Activated T-cell treated with anti-CD3 and anti-CD28 coated beads, Interleukin-2, amount 50 U/mL, for 1 hour (primary cell): ENCODE results near the gene ETFA.

Experiments
- DNase-seq: peaks from one replicate; pipeline ENCODE4 v3.0.0-alpha.2; 2020

Gene ETFA

GRCh38 chr15:76311100-76311953, at the start of gene ETFA:
TSS of gene ETFA (minus strand) at chr15:76311469. CDS start at chr15:76311388, 81 bp downstream.
- peak; percentile 83 for DNase-seq

- DNase-seq = no peak
Observed at GRCh38 chr15:76360416-76360815, 49.1 kb upstream of the ETFA start.

- no peak for DNase-seq
Observed at GRCh38 chr15:76359152-76359551, 47.9 kb upstream of the ETFA start.

DNA sequence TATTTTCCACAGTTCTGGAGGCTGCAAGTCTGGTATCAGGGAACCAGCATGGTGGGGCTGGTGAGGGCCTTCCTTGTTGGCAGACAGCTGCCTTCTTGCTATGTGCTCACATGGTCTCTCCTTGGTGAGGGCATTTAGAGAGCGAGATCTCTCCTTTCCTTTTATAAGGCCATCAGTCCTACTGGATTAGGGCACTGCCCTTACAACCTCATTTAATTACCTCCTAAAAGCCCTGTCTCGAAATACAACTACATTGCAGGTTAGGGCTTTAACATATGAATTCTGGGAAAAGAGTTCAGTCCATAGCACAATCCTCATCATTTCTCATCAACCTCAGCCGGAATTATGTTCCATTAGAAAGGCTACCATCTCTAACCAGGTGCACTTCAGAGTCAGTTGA, 47.2 kb upstream of the ETFA start:
- no peak for DNase-seq

DNA sequence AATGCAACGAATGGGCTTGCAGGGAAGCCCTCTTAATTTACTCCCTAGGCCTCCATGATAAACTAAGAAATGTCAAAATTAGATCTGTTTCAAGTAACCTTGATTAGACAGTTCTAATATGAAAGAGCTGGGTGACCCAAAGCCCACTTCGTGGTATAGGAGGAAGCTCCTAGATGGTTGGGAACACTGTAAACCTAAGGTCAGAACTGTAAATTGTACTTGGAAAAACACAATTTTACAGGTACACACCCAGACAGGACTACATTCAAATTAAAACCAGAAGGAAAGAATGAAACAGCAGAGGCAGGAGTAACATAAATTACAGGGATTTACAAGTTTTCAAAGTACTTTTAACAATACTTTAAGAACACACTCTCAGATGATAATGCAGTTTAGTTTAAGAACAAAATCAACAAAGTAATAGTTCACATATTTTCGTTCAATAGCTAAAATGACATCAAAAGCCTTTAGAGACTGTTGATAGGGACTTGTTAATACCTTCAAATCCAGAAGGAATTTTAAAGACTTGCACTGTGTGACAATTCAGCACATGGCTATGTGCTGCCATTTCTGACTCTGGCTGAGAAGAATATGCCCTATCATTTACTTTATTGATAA, 43.7 kb upstream of the ETFA start:
- DNase-seq = no peak

DNA sequence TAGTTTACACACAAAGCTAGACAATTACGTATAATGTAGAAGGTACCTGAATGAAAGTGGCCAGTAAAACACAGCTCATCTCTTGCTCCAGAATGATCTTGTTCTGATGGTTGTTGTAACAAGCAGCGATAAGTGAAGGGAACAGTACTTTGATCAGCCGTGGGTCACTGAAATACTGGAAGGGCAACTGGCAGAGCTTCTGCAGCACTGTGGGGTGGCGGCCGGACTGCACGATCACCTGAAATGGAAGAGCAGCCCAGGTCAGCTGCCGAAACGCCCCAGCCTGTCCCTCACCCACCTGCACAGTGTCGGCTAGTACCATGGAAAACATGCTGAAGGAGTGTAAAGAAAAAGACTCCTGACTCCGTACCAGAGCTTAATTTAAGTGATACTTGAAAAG, 42.6 kb upstream of the ETFA start:
- DNase-seq = no peak

DNA sequence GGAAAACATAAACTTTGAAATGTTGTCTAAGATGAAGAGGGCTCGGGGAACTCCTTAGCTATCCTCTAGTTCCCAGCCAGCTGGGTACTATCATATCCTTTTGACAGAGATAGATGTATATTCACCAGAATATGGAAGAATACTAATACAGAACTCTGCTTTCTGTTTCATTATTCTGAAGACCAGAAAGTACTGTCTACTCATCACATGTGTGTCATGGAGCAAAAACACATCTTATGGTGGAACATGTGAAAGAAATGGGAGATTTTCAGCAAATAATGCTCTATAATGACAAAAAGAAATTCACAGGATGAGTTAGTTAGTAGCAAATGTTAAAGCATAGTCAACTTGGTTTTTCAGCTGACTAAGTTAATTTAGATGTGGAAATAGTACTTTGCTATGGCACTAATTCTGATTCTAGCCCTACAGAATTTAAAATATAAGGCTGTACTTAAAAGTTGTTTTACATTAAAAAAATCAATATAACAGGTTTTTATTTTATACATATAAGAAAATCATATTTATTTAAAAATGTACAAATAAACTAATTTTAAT, 41.8 kb upstream of the ETFA start:
- DNase-seq = no peak

- DNase-seq = no peak
Observed at GRCh38 chr15:76349301-76350070, 38.2 kb upstream of the ETFA start.

GRCh38 chr15:76347482-76348055, 36.3 kb upstream of the ETFA start:
- DNase-seq = no peak

DNA sequence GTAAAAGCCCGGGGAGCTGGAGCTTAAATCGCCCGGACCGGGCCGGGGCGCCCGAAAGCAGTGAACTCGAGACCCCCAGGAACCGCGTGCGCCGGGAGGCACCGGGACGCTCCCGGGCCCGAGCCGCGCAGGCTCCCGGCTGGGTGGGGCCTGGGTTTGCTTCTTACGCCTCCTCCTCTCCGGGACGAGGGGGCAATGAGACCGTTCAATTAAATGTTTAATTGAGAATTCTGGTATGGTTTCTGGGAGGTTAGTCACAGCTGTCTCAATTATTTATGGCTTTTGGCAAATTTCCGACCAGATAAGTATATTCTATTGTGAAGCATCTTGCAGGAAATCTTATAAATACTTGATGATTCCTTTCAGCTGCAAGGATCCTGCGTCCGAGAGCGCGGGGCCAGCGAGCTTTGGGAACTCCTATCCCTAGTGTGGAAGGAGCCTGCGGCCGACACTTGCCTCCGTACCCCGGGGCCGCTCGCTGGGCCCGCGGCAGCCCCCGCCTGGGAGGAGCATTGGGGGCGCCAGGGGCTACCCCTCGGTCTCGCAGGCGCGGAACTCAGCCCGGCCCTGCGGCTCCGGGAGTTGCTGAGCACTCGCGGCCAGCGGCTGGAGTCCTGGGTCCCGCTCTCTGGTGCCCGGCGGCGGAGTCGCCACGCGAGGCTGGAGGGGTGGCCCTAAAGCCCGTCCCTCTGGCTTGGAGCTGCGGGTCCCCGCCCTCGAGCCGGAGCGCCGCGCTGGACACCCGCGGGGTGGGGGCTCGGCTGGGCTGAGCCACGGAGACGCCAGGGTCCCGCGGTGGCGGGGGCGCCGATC, 35.6 kb upstream of the ETFA start:
- DNase-seq = no peak

DNA sequence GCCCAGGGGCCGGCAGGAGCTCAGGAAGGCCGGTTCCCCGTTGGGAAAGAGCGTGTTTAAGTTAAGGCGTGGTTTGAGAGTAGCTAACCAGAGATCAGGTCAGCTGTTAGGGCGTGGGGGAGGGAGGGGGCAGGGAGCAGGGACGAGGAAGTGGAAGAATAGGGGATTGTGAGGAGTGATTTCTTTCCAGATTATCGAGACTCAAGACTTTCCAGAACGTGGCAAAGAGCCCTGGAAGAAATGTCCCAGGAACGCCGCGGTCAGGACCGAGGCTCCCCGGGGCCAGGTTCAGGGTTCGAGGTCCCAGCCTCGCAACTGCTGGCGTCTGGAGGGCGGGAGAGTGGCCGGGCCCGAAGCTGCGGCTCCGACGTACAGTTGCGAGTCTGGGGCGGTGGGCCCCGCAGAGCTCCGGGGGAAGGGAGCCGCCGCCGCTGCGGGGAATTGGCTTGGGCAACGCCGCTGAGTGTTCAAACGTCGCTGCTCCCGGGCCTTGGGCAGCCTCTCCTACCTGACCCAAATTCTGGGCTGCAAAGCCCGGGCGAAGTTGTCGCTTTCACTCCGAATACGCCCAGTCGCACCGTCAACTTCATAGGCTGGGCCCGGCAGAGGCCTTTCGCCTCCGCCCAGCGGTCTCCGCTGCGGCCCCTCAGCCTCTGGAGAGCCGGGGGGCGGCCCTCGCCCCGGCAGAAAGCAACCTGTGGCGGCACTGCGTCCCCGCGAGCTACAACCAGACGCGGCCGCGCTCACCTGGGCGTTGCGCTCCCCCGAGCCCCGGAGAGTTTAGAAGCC, 34.8 kb upstream of the ETFA start:
- DNase-seq = peak; percentile 44

GRCh38 chr15:76345583-76345879, 34.3 kb upstream of the ETFA start:
- no peak for DNase-seq

- DNase-seq = no peak
Observed at GRCh38 chr15:76344893-76345582, 33.8 kb upstream of the ETFA start.

GRCh38 chr15:76343313-76343996, 32.2 kb upstream of the ETFA start:
- no peak for DNase-seq

DNA sequence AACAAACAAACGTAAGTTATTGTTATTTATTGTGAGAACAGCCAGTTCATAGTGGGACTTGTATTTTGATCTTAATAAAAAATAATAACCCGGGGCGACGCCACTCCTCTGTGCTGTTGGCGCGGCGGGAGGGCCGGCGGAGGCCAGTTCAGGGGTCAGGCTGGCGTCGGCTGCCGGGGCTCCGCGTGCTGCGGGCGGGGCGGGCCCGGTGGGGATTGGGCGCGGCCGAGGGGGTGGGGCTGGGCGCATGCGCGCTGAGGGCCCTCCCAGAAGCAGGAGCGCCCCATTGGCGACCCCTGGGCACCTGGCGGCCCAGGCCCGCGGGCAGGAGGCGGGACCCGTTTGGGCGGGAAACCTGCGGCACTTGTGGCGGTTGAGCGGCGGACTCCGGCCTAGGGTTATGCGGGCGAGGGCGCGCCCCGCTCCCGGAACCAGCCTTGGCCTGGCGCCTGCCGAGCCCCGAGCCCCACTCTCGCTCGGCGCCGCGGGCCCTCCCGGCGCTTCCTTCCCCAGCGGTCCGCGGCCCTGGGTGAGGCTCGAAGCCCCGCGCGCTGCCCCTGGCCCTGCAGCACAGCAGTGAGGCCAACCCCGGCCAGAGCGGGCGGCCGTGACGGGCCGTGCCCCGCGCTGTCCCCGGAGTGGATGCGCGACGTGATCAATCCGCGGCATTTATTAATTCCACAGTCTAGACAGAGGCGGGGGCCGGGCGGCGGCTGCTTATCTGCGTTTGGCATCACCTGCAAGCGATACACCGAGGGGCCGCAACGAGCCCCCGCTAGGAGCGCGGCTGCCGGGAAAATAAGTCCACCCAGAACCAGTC, 31.3 kb upstream of the ETFA start:
- peak; percentile 41 for DNase-seq

- peak; percentile 33 for DNase-seq
Observed at GRCh38 chr15:76342058-76342381, 30.8 kb upstream of the ETFA start.

DNA sequence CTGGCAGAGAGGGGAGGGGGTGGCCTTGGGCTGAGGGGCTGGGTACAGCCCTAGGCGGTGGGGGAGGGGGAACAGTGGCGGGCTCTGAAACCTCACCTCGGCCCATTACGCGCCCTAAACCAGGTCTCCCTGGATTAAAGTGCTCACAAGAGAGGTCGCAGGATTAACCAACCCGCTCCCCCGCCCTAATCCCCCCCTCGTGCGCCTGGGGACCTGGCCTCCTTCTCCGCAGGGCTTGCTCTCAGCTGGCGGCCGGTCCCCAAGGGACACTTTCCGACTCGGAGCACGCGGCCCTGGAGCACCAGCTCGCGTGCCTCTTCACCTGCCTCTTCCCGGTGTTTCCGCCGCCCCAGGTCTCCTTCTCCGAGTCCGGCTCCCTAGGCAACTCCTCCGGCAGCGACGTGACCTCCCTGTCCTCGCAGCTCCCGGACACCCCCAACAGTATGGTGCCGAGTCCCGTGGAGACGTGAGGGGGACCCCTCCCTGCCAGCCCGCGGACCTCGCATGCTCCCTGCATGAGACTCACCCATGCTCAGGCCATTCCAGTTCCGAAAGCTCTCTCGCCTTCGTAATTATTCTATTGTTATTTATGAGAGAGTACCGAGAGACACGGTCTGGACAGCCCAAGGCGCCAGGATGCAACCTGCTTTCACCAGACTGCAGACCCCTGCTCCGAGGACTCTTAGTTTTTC, 30.2 kb upstream of the ETFA start:
- DNase-seq = peak; percentile 40

DNA sequence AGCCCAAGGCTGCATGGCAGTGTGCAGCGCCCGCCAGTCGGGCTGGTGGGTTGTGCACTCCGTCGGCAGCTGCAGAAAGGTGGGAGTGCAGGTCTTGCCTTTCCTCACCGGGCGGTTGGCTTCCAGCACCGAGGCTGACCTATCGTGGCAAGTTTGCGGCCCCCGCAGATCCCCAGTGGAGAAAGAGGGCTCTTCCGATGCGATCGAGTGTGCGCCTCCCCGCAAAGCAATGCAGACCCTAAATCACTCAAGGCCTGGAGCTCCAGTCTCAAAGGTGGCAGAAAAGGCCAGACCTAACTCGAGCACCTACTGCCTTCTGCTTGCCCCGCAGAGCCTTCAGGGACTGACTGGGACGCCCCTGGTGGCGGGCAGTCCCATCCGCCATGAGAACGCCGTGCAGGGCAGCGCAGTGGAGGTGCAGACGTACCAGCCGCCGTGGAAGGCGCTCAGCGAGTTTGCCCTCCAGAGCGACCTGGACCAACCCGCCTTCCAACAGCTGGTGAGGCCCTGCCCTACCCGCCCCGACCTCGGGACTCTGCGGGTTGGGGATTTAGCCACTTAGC, 29.6 kb upstream of the ETFA start:
- DNase-seq = peak; percentile 63
